Sigmoid colon (tissue), 4 donors: ENCODE measurements around the gene C19orf53.

Experiments
- POLR2A ChIP-seq, 2 donors: fragments of 450-650 bp; IDR thresholded peaks; one replicate each; pipeline ENCODE4 v1.6.1; 2016; ENCODE audit warnings: antibody characterized with exemption in 2 of 2, mild to moderate bottlenecking in 2 of 2, moderate library complexity in 2 of 2
- POLR2AphosphoS5 ChIP-seq, 4 donors: sonication (generic); formaldehyde crosslinking; IDR thresholded peaks; one replicate each; pipeline ENCODE4 v1.6.1; 2017; ENCODE audit warnings: antibody characterized with exemption in 4 of 4

- TF ChIP-seq POLR2A (IDR thresholded peaks at IDR 0.05): peak; percentile 36 to 39
- TF ChIP-seq POLR2AphosphoS5 (IDR thresholded peaks at IDR 0.05): peak; percentile 54 to 91 (median 84)
Measured at GRCh38 chr19:13764101-13764807, 10.0 kb upstream of the C19orf53 start, which contains the start of gene MRI1.
